ENCODE data around the gene RGS14.

RGS14 gene

DNA sequence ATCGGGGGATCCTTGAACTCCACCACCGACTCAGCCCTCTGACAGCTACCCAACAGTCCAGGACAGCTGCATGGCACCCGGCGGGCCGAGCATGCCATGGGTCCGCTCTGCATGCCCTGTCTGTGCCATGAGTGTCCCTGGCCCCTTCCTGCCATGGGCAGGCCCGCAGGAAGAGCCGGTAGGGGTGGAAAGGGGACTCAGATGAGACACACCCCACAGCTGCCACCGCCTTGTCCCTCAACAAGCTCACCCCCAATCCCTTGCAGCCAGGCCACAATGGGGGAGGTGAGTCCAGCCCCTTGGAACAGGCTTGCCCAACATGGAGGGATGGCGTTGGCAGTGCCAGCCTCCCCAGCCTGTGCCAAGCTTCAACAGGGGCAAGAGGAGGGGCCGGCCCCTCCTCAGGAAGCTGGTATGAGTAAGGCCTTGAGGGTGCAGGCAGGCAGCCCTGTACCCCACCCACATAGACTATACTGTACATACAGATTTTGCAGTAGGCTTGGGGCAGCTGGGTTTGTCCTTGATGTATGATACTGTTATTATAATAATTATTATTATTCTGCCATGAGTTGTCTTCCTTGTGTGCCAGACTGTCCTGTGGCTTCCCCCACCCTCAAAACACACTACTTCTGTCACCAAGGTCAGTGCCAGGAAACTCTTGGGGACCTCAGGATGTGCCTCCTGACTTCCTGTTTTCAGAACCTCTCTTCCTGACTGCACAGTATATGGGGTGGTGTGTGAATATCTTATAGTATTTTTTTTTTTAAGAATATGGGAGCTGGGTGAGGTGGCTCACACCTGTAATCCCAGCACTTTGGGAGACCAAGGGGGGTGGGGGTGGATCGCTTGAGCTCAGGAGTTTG lies 14.5 kb downstream of the RGS14 start:
- Histone ChIP-seq H3K4me3 (ENCODE audit: insufficient read depth, low read length, poor library complexity, severe bottlenecking) (no peak overlapping the region), H3K4me2 (ENCODE audit: low read depth, low read length, poor library complexity, severe bottlenecking) (no peak overlapping the region), H3K9me2 (replicated peaks; ENCODE audit: insufficient read depth, low read length) (no peaks in the 10 kb centered on the region), H3K27ac (ENCODE audit: low read depth, low read length) (no peak overlapping the region), H2AFZ (ENCODE audit: low read depth, low read length, severe bottlenecking) (no peak overlapping the region), H3K9me3 (ENCODE audit: insufficient read depth, low read length) (no peaks in the 10 kb centered on the region), H3K9ac (ENCODE audit: low read length) (no peak overlapping the region), H3K79me2 (ENCODE audit: insufficient read depth, low read length) (no peaks in the 10 kb centered on the region), H3K27me3 (ENCODE audit: low read length) (no peaks in the 10 kb centered on the region), H3F3A (ENCODE audit: insufficient read depth) (no peaks in the 10 kb centered on the region), H4K20me1 (ENCODE audit: low read depth, low read length) (no peaks in the 10 kb centered on the region), H3K36me3 (ENCODE audit: low read length) (no peaks in the 10 kb centered on the region)
- TF ChIP-seq EZH2phosphoT487 (conservative IDR thresholded peaks at IDR 0.05; ENCODE audit: low read length), result no peak
- TF ChIP-seq, protein P1, sequence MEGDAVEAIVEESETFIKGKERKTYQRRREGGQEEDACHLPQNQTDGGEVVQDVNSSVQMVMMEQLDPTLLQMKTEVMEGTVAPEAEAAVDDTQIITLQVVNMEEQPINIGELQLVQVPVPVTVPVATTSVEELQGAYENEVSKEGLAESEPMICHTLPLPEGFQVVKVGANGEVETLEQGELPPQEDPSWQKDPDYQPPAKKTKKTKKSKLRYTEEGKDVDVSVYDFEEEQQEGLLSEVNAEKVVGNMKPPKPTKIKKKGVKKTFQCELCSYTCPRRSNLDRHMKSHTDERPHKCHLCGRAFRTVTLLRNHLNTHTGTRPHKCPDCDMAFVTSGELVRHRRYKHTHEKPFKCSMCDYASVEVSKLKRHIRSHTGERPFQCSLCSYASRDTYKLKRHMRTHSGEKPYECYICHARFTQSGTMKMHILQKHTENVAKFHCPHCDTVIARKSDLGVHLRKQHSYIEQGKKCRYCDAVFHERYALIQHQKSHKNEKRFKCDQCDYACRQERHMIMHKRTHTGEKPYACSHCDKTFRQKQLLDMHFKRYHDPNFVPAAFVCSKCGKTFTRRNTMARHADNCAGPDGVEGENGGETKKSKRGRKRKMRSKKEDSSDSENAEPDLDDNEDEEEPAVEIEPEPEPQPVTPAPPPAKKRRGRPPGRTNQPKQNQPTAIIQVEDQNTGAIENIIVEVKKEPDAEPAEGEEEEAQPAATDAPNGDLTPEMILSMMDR (IDR thresholded peaks at IDR 0.05; ENCODE audit: insufficient read depth, low read length, poor library complexity, severe bottlenecking), result no peak

DNA sequence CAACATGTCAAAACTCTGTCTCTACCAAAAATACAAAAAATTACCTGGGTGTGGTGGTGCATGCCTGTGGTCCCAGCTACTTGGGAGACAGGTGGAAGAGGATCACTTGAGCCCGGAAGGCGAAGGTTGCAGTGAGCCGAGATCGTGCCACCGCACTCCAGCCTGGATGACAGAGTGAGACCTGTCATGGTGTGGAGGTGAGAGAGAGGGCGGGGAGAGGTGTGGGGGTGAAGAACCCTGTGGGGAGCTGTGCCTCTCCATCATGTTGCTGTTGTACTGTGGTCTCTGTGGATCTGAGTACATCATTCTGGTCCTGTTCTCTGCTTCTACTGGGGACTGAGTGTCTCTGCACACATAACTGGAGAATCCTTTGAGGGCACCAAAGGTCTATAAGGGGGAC lies 15.2 kb downstream of the RGS14 start:
- Histone ChIP-seq H3K27ac (ENCODE audit: low read depth, low read length) (no peak overlapping the region), H3K9me3 (ENCODE audit: insufficient read depth, low read length) (no peaks in the 10 kb centered on the region), H3K36me3 (ENCODE audit: low read length) (no peaks in the 10 kb centered on the region), H3K27me3 (ENCODE audit: low read length) (no peaks in the 10 kb centered on the region), H3K9ac (ENCODE audit: low read length) (no peak overlapping the region), H3K9me2 (replicated peaks; ENCODE audit: insufficient read depth, low read length) (no peaks in the 10 kb centered on the region), H3K4me2 (ENCODE audit: low read depth, low read length, poor library complexity, severe bottlenecking) (no peak overlapping the region), H4K20me1 (ENCODE audit: low read depth, low read length) (no peaks in the 10 kb centered on the region), H3K4me3 (ENCODE audit: insufficient read depth, low read length, poor library complexity, severe bottlenecking) (no peak overlapping the region), H3K79me2 (ENCODE audit: insufficient read depth, low read length) (no peaks in the 10 kb centered on the region), H3F3A (ENCODE audit: insufficient read depth) (no peaks in the 10 kb centered on the region), H2AFZ (ENCODE audit: low read depth, low read length, severe bottlenecking) (no peak overlapping the region)
- TF ChIP-seq, protein P1 (IDR thresholded peaks at IDR 0.05; ENCODE audit: insufficient read depth, low read length, poor library complexity, severe bottlenecking), result no peak
- TF ChIP-seq EZH2phosphoT487 (conservative IDR thresholded peaks at IDR 0.05; ENCODE audit: low read length), result no peak

DNA sequence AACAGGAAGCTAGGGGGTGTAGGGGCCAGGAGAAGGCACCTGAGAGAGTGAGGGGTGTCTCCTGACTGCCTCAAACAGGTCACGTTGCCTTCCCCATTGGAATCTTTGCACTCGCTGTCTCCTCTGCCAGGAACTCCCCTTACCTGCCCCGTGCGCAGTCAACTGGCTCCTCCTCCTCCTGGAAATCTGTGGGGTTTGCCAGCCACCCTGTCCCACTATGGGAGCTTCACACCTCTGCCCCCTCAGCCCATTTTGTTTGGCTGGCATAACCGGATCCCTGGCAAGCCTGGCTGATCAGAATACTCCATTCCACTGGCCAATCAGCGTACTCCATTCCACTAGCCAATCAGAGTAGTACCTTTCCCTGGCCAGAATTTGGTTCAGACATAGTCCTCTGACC lies 16.1 kb downstream of the RGS14 start:
- no peak overlapping the region for H3K27ac ChIP-seq (ENCODE audit: low read depth, low read length)
- H4K20me1 ChIP-seq (ENCODE audit: low read depth, low read length), result no peaks in the 10 kb centered on the region
- no peaks in the 10 kb centered on the region for H3K9me3 ChIP-seq (ENCODE audit: insufficient read depth, low read length)
- H3K4me3 ChIP-seq (ENCODE audit: insufficient read depth, low read length, poor library complexity, severe bottlenecking), result no peak overlapping the region
- no peaks in the 10 kb centered on the region for H3K9me2 ChIP-seq (replicated peaks; ENCODE audit: insufficient read depth, low read length)
- H2AFZ ChIP-seq (ENCODE audit: low read depth, low read length, severe bottlenecking), result no peak overlapping the region
- H3K79me2 ChIP-seq (ENCODE audit: insufficient read depth, low read length), result no peaks in the 10 kb centered on the region
- TF ChIP-seq, protein P1 (IDR thresholded peaks at IDR 0.05; ENCODE audit: insufficient read depth, low read length, poor library complexity, severe bottlenecking), result no peak
- TF ChIP-seq EZH2phosphoT487 (conservative IDR thresholded peaks at IDR 0.05; ENCODE audit: low read length), result no peak
- H3K27me3 ChIP-seq (ENCODE audit: low read length), result no peaks in the 10 kb centered on the region
- no peak overlapping the region for H3K9ac ChIP-seq (ENCODE audit: low read length)
- no peaks in the 10 kb centered on the region for H3F3A ChIP-seq (ENCODE audit: insufficient read depth)
- no peak overlapping the region for H3K4me2 ChIP-seq (ENCODE audit: low read depth, low read length, poor library complexity, severe bottlenecking)
- H3K36me3 ChIP-seq (ENCODE audit: low read length), result no peaks in the 10 kb centered on the region
